GM21529 (cell line): ENCODE measurements around the gene TAF11L13.
"Not testable (repeated sequence)": the region's sequence is repeated elsewhere in the genome, so short reads cannot be mapped to it uniquely, and the experiment has no call there.

Experiments
- ATAC-seq: cut with Tn5 transposase; IDR thresholded peaks from one replicate; pipeline ENCODE4 v1.9.1; 2021; ENCODE audit not compliant: unreplicated experiment

TAF11L13 gene

GRCh38 chr5:17631788-17632187 lies at the start of gene TAF11L13:
Gene TAF11L13 (plus strand): TSS chr5:17632088.
- ATAC-seq, result not testable (repeated sequence)

GRCh38 chr5:17585658-17586057 lies 46.2 kb upstream of the TAF11L13 start, which contains the start of gene TAF11L7:
Gene TAF11L7 (minus strand): TSS chr5:17585758.
- not testable (repeated sequence) for ATAC-seq

GRCh38 chr5:17590860-17591259 lies 41.0 kb upstream of the TAF11L13 start, which contains the start of gene TAF11L8:
Gene TAF11L8 (minus strand): TSS chr5:17590960.
- ATAC-seq, result not testable (repeated sequence)

- ATAC-seq, result not testable (repeated sequence)
Observed at GRCh38 chr5:17594255-17594654, 37.6 kb upstream of the TAF11L13 start, which contains the start of gene TAF11L9. Gene TAF11L9 (minus strand): TSS chr5:17594394.

- ATAC-seq, result not testable (repeated sequence)
Observed at GRCh38 chr5:17597728-17598127, 34.2 kb upstream of the TAF11L13 start, which contains the start of gene TAF11L10. Gene TAF11L10 (minus strand): TSS chr5:17597828.

GRCh38 chr5:17603880-17604279 lies 28.0 kb upstream of the TAF11L13 start, which contains the start of gene TAF11L11:
Gene TAF11L11 (plus strand): TSS chr5:17604183.
- not testable (repeated sequence) for ATAC-seq

GRCh38 chr5:17604951-17605350 lies 26.9 kb upstream of the TAF11L13 start:
- ATAC-seq, result no peak

GRCh38 chr5:17607461-17607860 lies 24.4 kb upstream of the TAF11L13 start:
- ATAC-seq, result not testable (repeated sequence)

GRCh38 chr5:17610092-17610491 lies 21.8 kb upstream of the TAF11L13 start, which contains the start of gene TAF11L12:
Gene TAF11L12 (plus strand): TSS chr5:17610392.
- ATAC-seq, result not testable (repeated sequence)

- ATAC-seq, result no peak
Observed at GRCh38 chr5:17614872-17615605, 16.8 kb upstream of the TAF11L13 start.

GRCh38 chr5:17619354-17619753 lies 12.5 kb upstream of the TAF11L13 start:
- no peak for ATAC-seq

GRCh38 chr5:17620627-17621026 lies 11.3 kb upstream of the TAF11L13 start:
- ATAC-seq, result no peak

GRCh38 chr5:17625686-17626085 lies 6.2 kb upstream of the TAF11L13 start:
- no peak for ATAC-seq

GRCh38 chr5:17634160-17634559 lies 2.3 kb downstream of the TAF11L13 start, which contains the start of gene TAF11L14:
Gene TAF11L14 (plus strand): TSS chr5:17634460.
- no peak for ATAC-seq

- not testable (repeated sequence) for ATAC-seq
Observed at GRCh38 chr5:17649232-17649631, 17.3 kb downstream of the TAF11L13 start.

GRCh38 chr5:17655201-17655759 lies 23.4 kb downstream of the TAF11L13 start:
- not testable (repeated sequence) for ATAC-seq

- ATAC-seq, result no peak
Observed at GRCh38 chr5:17655921-17656320, 24.0 kb downstream of the TAF11L13 start.

- ATAC-seq, result no peak
Observed at GRCh38 chr5:17663182-17663581, 31.3 kb downstream of the TAF11L13 start.

- no peak for ATAC-seq
Observed at GRCh38 chr5:17665836-17666235, 33.9 kb downstream of the TAF11L13 start.

- ATAC-seq, result no peak
Observed at GRCh38 chr5:17666726-17667235, 34.9 kb downstream of the TAF11L13 start.

GRCh38 chr5:17670353-17670752 lies 38.5 kb downstream of the TAF11L13 start:
- no peak for ATAC-seq
